ENCODE measurements around the gene WIZ. TPM values are rescaled to one million over a fixed set of nuclear protein-coding genes. Genes with fewer than 3 reads are reported as not detected.

The WIZ gene
- total and polyA plus RNA-seq, 9 of the 15 experiments (the other 6 are each of a cell fraction or from before 2014, with no cell fraction given), result 0.06 to 37.5 (median 4.8) TPM

DNA sequence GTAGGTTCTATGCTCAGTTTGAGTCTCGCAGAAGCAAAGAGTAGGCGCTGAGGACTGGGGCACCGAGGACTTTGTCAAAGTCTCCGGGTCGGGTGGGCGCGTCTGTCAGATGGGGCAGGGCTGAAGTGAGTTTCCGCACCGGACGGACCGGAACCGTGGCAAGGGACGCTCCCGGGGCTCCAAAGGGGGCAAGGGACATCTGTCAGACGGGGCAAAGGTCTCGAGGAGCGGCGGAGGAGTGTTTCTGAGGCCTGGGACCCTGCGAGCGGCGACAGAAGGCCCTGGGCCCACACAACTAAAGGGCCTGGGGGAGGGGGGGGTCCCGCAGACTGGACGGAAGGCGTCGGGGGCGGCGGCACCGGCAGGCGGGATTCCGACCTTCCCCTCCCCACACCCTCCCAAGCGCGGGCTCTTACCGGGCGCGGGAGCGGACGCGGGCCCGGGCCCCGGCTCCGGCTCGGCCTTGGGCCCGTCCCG, 17.7 kb downstream of the WIZ start:
- H3K27me3 ChIP-seq (ENCODE audit: control insufficient read depth in 2 of 2, insufficient read depth in 2 of 2, low read length in 2 of 2), result no peaks in the 10 kb centered on the region
- POLR2A ChIA-PET, result interaction anchor here (0.5 to 4.0 kb wide), 5 partner anchors 8 to 677 kb away, joined by 3 to 54 read pairs (median 7); partner anchors contain the start of gene AKAP8L

More for the DNA sequence above, 17.7 kb downstream of the WIZ start:
- FAIRE-seq (no peak), DNase-seq (ENCODE audit: extremely low read depth in 1 of 4, low spot score in 3 of 4) (peak in 2 of 4 experiments; percentile 23 to 49), ATAC-seq (peak; percentile 13; the same call in 1 of the 3 replicates)
- H3K9me1 ChIP-seq (ENCODE audit: control insufficient read depth, insufficient read depth, low read length), result peaks cover 5% of the 10 kb centered on the region
- intact Hi-C loops (cut with micrococcal nuclease) (loop anchor here (2.0 kb wide), 1 partner anchor 13 kb away; the partner anchor contains the start of gene AKAP8L), in situ Hi-C loops (cut with MboI) (no loop called here)
- peak overlapping the region; percentile 76 for H3K4me2 ChIP-seq (ENCODE audit: insufficient read depth, low read length)
- CTCF ChIA-PET (ENCODE audit: low intra/inter-chr PET ratio), result no interaction called here
- H3K9ac ChIP-seq (ENCODE audit: insufficient read depth in 1 of 2, low read depth in 2 of 2, low read length in 2 of 2), result peak overlapping the region; percentile 96 to 99
- 0 out of 2 replicates have a peak overlapping the region, but pooled peaks have one; percentile 51 for H2AFZ ChIP-seq (ENCODE audit: low read depth, low read length)
- peak overlapping the region; percentile 91 for H3K27ac ChIP-seq (ENCODE audit: extremely low read depth, low read depth, low read length)
- peaks cover 41% of the 10 kb centered on the region; the same call in 2 of the 3 replicates for H3K36me3 ChIP-seq (ENCODE audit: control insufficient read depth, insufficient read depth, low read length)
- peak; percentile 3 for TF ChIP-seq FIP1L1 (IDR thresholded peaks at IDR 0.05; ENCODE audit: low read depth, low read length, poor library complexity, severe bottlenecking)
- TF ChIP-seq, protein P1, sequence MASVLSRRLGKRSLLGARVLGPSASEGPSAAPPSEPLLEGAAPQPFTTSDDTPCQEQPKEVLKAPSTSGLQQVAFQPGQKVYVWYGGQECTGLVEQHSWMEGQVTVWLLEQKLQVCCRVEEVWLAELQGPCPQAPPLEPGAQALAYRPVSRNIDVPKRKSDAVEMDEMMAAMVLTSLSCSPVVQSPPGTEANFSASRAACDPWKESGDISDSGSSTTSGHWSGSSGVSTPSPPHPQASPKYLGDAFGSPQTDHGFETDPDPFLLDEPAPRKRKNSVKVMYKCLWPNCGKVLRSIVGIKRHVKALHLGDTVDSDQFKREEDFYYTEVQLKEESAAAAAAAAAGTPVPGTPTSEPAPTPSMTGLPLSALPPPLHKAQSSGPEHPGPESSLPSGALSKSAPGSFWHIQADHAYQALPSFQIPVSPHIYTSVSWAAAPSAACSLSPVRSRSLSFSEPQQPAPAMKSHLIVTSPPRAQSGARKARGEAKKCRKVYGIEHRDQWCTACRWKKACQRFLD (CRISPR knock-in tag; IDR thresholded peaks at IDR 0.05), result no peak
- TF ChIP-seq RBM14 (IDR thresholded peaks at IDR 0.05; ENCODE audit: borderline replicate concordance, insufficient read depth, low read depth, low read length), result 0 out of 2 replicates have a peak, but pooled peaks have one; percentile 65
- TF ChIP-seq ZBTB1 (CRISPR knock-in tag; IDR thresholded peaks at IDR 0.05; ENCODE audit: borderline replicate concordance, low read depth), result 0 out of 2 replicates have a peak, but pooled peaks have one; percentile 31
- no peak for TF ChIP-seq NFXL1 (CRISPR knock-in tag; IDR thresholded peaks at IDR 0.05)
- peak; percentile 79 for TF ChIP-seq ZBTB17 (CRISPR knock-in tag; IDR thresholded peaks at IDR 0.05)
- TF ChIP-seq FOXM1 (IDR thresholded peaks at IDR 0.05; ENCODE audit: low read depth), result no peak
- 0 out of 2 replicates have a peak, but pooled peaks have one; percentile 31 for TF ChIP-seq FOXM1 (CRISPR knock-in tag; IDR thresholded peaks at IDR 0.05; ENCODE audit: low read depth)
- TF ChIP-seq PHF8 (IDR thresholded peaks at IDR 0.05; ENCODE audit: borderline replicate concordance, low read length), result peak; percentile 3; the same call in 1 of the 2 replicates
- TF ChIP-seq HDAC1 (IDR thresholded peaks at IDR 0.05), result peak in 1 of 2 experiments; percentile 32; a peak in 1 of 4 replicates
- peak; percentile 12 for TF ChIP-seq ZNF146 (CRISPR knock-in tag; IDR thresholded peaks at IDR 0.05; ENCODE audit: unreplicated experiment)
- TF ChIP-seq RBFOX2 (IDR thresholded peaks at IDR 0.05; ENCODE audit: low read depth, low read length), result peak; percentile 55; the same call in 1 of the 2 replicates
- H4K20me1 ChIP-seq (replicated peaks; ENCODE audit: control insufficient read depth, insufficient read depth, low read length), result no peaks in the 10 kb centered on the region
- H3K4me1 ChIP-seq (replicated peaks in 1 of 2; ENCODE audit: control insufficient read depth in 2 of 2, insufficient read depth in 2 of 2, low read length in 2 of 2), result peaks cover 14 to 53% of the 10 kb centered on the region in 2 experiments
- no TSS peak for BruUV-seq (replicated peaks)
- peak overlapping the region; percentile 99 for H3K4me3 ChIP-seq
- no peaks in the 10 kb centered on the region for H3K9me3 ChIP-seq (replicated peaks; ENCODE audit: control insufficient read depth, insufficient read depth, low read depth, low read length)
- WGBS (ENCODE audit: insufficient coverage, low coverage, missing lambda C conversion rate), result 0% methylated on average over 16 of the region's 44 CpGs
- H3K79me2 ChIP-seq (ENCODE audit: control insufficient read depth, insufficient read depth, low read length), result peaks cover 44% of the 10 kb centered on the region

All from K562 (cell line).